Lower lobe of right lung (tissue), 2 donors: Measurements from ENCODE around the gene NFIC. TPM values are rescaled to one million over a fixed set of nuclear protein-coding genes. Genes with fewer than 3 reads are reported as not detected.
A peak's percentile ranks its signal among the peaks of the same experiment; 100 is the strongest.

Source experiments
- ATAC-seq, 2 donors: fragments of 200-7000 bp; cut with Tn5 transposase; one replicate each; pipeline ENCODE4 v1.9.1; 2020 to 2022; ENCODE audit warnings: mild to moderate bottlenecking in 2 of 2, moderate library complexity in 2 of 2
- DNase-seq: peaks from one replicate; pipeline ENCODE4 v3.0.0-alpha.2; 2020
- H3K27ac ChIP-seq: fragments of 200-600 bp; one replicate; pipeline ENCODE4 v1.8.0; 2022
- H3K27me3 ChIP-seq: fragments of 200-600 bp; one replicate; pipeline ENCODE4 v1.8.0; 2022; ENCODE audit warnings: low read depth
- H3K36me3 ChIP-seq: fragments of 200-600 bp; one replicate; pipeline ENCODE4 v1.8.0; 2022; ENCODE audit warnings: mild to moderate bottlenecking
- H3K4me1 ChIP-seq: fragments of 200-600 bp; one replicate; pipeline ENCODE4 v1.8.0; 2022
- H3K4me3 ChIP-seq: fragments of 200-600 bp; one replicate; pipeline ENCODE4 v1.8.0; 2022; ENCODE audit warnings: mild to moderate bottlenecking
- H3K9me3 ChIP-seq: fragments of 200-600 bp; one replicate; pipeline ENCODE4 v1.8.0; 2022
- intact Hi-C: fragments of 100-400 bp; cut with DNase I; formaldehyde crosslinking; loops from one replicate; pipeline ENCODE4 v1.11.0; 2022
- total RNA-seq: library from RNA; stranded (reverse); fragmentation: NEBNext Ultra II Directional; extraction: Animal tissue kit (Norgen Biotek cat#: 25700); gene quantifications from one replicate; pipeline ENCODE4 v1.2.1, GENCODE V29; 2021
- TF ChIP-seq, protein P1 (sequence below): fragments of 200-600 bp; IDR thresholded peaks from one replicate; pipeline ENCODE4 v1.8.0; 2022; ENCODE audit warnings: antibody characterized with exemption, mild to moderate bottlenecking
- donor health status: DM: no; HTN: yes; CAD: no; lungs with severe emphysema.

Gene NFIC
- total RNA-seq, 1 donor from 2014 or later, result 132 TPM

GRCh38 chr19:3468211-3468610, 101.8 kb downstream of the NFIC start:
- peaks cover 11% of the 10 kb centered on the region for H3K36me3 ChIP-seq
- H3K9me3 ChIP-seq, result no peaks in the 10 kb centered on the region
- H3K27me3 ChIP-seq, result no peaks in the 10 kb centered on the region
- peaks cover 14% of the 10 kb centered on the region for H3K4me1 ChIP-seq
- TF ChIP-seq, protein P1, sequence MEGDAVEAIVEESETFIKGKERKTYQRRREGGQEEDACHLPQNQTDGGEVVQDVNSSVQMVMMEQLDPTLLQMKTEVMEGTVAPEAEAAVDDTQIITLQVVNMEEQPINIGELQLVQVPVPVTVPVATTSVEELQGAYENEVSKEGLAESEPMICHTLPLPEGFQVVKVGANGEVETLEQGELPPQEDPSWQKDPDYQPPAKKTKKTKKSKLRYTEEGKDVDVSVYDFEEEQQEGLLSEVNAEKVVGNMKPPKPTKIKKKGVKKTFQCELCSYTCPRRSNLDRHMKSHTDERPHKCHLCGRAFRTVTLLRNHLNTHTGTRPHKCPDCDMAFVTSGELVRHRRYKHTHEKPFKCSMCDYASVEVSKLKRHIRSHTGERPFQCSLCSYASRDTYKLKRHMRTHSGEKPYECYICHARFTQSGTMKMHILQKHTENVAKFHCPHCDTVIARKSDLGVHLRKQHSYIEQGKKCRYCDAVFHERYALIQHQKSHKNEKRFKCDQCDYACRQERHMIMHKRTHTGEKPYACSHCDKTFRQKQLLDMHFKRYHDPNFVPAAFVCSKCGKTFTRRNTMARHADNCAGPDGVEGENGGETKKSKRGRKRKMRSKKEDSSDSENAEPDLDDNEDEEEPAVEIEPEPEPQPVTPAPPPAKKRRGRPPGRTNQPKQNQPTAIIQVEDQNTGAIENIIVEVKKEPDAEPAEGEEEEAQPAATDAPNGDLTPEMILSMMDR, result no peak
- DNase-seq (no peak), ATAC-seq (no peak)
- intact Hi-C loops, result no loop called here
- H3K27ac ChIP-seq, result no peak overlapping the region
- H3K4me3 ChIP-seq, result no peak overlapping the region

- DNase-seq, result no peak
- Histone ChIP-seq H3K27me3 (no peaks in the 10 kb centered on the region), H3K27ac (no peak overlapping the region), H3K36me3 (no peaks in the 10 kb centered on the region), H3K4me3 (no peak overlapping the region), H3K9me3 (no peaks in the 10 kb centered on the region), H3K4me1 (peaks cover 14% of the 10 kb centered on the region)
- TF ChIP-seq, protein P1, result no peak
- intact Hi-C loops, result loop anchor here (10.0 kb wide), 1 partner anchor 145 kb away; no protein-coding TSS in a partner anchor
- no peak for ATAC-seq
Measured at GRCh38 chr19:3469638-3470499, 103.5 kb downstream of the NFIC start.

DNA sequence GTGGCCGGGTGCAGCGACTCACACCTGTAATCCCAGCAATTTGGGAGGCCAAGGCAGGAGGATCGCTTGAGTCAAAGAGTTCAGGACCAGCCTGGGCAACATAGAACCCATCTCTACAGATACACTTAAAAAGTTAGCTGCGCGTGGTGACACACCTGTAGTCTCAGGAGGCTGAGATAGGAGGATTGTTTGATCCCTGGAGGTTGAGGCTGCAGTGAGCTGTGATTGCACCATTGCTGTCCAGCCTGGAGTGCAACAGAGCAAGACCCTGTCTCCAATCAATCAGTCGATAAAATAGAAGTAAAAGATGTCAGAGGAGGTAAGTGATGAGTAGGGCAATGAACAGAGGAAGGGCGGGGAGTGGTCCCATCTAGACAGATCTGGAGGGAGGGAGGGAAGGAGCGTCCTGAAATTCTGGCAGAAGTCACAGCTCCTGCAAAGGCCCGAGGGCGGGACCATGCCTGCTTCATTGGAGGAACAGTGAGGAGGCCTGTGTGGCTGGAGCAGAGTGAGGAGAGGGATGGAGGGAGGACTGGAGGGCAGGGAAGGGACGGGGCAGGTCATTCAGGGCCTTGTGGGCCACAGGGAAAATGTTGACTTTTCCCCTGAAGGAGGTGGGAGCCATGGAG, 104.2 kb downstream of the NFIC start:
- Histone ChIP-seq H3K36me3 (no peaks in the 10 kb centered on the region), H3K4me1 (peaks cover 14% of the 10 kb centered on the region), H3K27me3 (no peaks in the 10 kb centered on the region), H3K4me3 (no peak overlapping the region), H3K27ac (no peak overlapping the region), H3K9me3 (no peaks in the 10 kb centered on the region)
- DNase-seq (no peak), ATAC-seq (peak in 1 of 2 donors; percentile 1)
- TF ChIP-seq, protein P1, result no peak
- intact Hi-C loops, result loop anchor here (10.0 kb wide), 1 partner anchor 146 kb away; no protein-coding TSS in a partner anchor

- TF ChIP-seq, protein P1, result peak; percentile 88
- Histone ChIP-seq H3K27ac (no peak overlapping the region), H3K27me3 (no peaks in the 10 kb centered on the region), H3K4me3 (no peak overlapping the region), H3K4me1 (peaks cover 14% of the 10 kb centered on the region), H3K36me3 (no peaks in the 10 kb centered on the region), H3K9me3 (no peaks in the 10 kb centered on the region)
- intact Hi-C loops, result loop anchor here (10.0 kb wide), 1 partner anchor 147 kb away; no protein-coding TSS in a partner anchor
- ATAC-seq (peak; percentile 71), DNase-seq (no peak)
Measured at GRCh38 chr19:3471954-3472655, 105.7 kb downstream of the NFIC start.

DNA sequence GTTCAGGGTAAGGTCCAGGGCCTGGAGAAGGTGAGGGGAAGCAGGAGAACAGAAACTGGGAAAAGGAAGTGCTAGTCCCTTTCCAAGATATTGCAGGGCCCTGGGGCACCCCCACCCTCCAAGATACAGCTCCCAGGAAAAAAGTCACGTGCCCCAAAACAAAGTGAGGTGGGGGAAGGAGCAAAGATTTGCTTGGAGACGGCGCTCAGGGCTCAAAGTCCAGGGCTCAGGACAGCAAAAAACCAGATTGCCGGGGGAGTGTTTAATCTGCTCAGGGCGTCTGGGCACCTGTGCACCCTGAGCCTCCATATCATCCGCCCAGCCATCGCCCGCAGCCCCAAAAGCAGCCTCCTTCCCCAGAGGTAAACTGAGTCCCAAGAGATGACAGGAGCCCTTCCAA, 107.6 kb downstream of the NFIC start:
- TF ChIP-seq, protein P1, result no peak
- Histone ChIP-seq H3K4me3 (no peak overlapping the region), H3K27ac (no peak overlapping the region), H3K4me1 (peaks cover 14% of the 10 kb centered on the region), H3K36me3 (no peaks in the 10 kb centered on the region), H3K9me3 (no peaks in the 10 kb centered on the region), H3K27me3 (no peaks in the 10 kb centered on the region)
- DNase-seq, result no peak
- no peak for ATAC-seq
- intact Hi-C loops, result loop anchor here (10.0 kb wide), 1 partner anchor 149 kb away; no protein-coding TSS in a partner anchor
